GM12878 (cell line): ENCODE results near the gene CTSW. TPM values are rescaled to one million over a fixed set of nuclear protein-coding genes. Genes with fewer than 3 reads are reported as not detected.

ENCODE experiments used
- BACH1 ChIP-seq: fragments of 450-650 bp; IDR thresholded peaks from 2 replicates; pipeline ENCODE4 v1.6.1; 2017; ENCODE audit warnings: mild to moderate bottlenecking, borderline replicate concordance
- BCL11A ChIP-seq: IDR thresholded peaks from 2 replicates; pipeline ENCODE4 v1.6.1; 2011; ENCODE audit warnings: low read depth, low read length
- BHLHE40 ChIP-seq, 2 experiments: fragments of 450-650 bp in 1 of 2; IDR thresholded peaks; 2 replicates each; pipeline ENCODE4 v1.6.1; 2011 to 2017; ENCODE audit warnings: low read depth in 2 of 2, borderline replicate concordance in 1 of 2, improper control_type of control experiment in 1 of 2, low read length in 1 of 2, mild to moderate bottlenecking in 1 of 2
- BMI1 ChIP-seq: fragments of 450-650 bp; IDR thresholded peaks from 2 replicates; pipeline ENCODE4 v1.6.1; 2016; ENCODE audit warnings: mild to moderate bottlenecking, moderate library complexity, borderline replicate concordance
- E4F1 ChIP-seq: fragments of 450-650 bp; IDR thresholded peaks from 2 replicates; pipeline ENCODE4 v1.6.1; 2018; ENCODE audit warnings: borderline replicate concordance, mild to moderate bottlenecking; ENCODE audit not compliant: partially characterized antibody
- EED ChIP-seq: sonication (generic); IDR thresholded peaks from 2 replicates; pipeline ENCODE4 v1.6.1; 2016; ENCODE audit warnings: antibody characterized with exemption, low read depth
- ELK1 ChIP-seq: IDR thresholded peaks from 2 replicates; pipeline ENCODE4 v1.6.1; 2012; ENCODE audit warnings: low read depth, low read length, improper control_type of control experiment
- GATAD2B ChIP-seq: fragments of 450-650 bp; conservative IDR thresholded peaks from 2 replicates; pipeline ENCODE4 v1.6.1; 2017; ENCODE audit warnings: low read depth, mild to moderate bottlenecking, moderate library complexity
- IKZF2 ChIP-seq, 2 experiments: fragments of 450-650 bp; IDR thresholded peaks; 2 replicates each; pipeline ENCODE4 v1.6.1; 2017; ENCODE audit warnings: mild to moderate bottlenecking in 2 of 2, moderate library complexity in 2 of 2
- MEF2A ChIP-seq: IDR thresholded peaks from 2 replicates; pipeline ENCODE4 v1.6.1; 2011; ENCODE audit warnings: low read depth, mild to moderate bottlenecking, low read length, moderate library complexity; ENCODE audit not compliant: insufficient read depth
- MXI1 ChIP-seq: fragments of 150-350 bp; IDR thresholded peaks from 2 replicates; pipeline ENCODE4 v1.6.1; 2011; ENCODE audit warnings: low read depth, mild to moderate bottlenecking, inconsistent platforms, low read length, improper control_type of control experiment
- NBN ChIP-seq: fragments of 450-650 bp; IDR thresholded peaks from 2 replicates; pipeline ENCODE4 v1.6.1; 2016
- NFIC ChIP-seq: IDR thresholded peaks from 2 replicates; pipeline ENCODE4 v1.6.1; 2012; ENCODE audit warnings: low read depth, mild to moderate bottlenecking, inconsistent platforms, low read length, moderate library complexity
- NFYA ChIP-seq: IDR thresholded peaks from 2 replicates; pipeline ENCODE4 v1.6.1; 2011; ENCODE audit warnings: low read depth, mild to moderate bottlenecking, low read length, improper control_type of control experiment, borderline replicate concordance
- PBX3 ChIP-seq: IDR thresholded peaks from 2 replicates; pipeline ENCODE4 v1.6.1; 2011; ENCODE audit warnings: mild to moderate bottlenecking, low read depth, low read length, moderate library complexity; ENCODE audit not compliant: insufficient replicate concordance
- POU2F2 ChIP-seq: IDR thresholded peaks from 3 replicates; pipeline ENCODE4 v1.6.1; 2011; ENCODE audit warnings: low read depth, mild to moderate bottlenecking, low read length, borderline replicate concordance
- RB1 ChIP-seq: fragments of 450-650 bp; formaldehyde crosslinking; IDR thresholded peaks from 2 replicates; pipeline ENCODE4 v1.6.1; 2017; ENCODE audit warnings: mild to moderate bottlenecking, borderline replicate concordance
- SIX5 ChIP-seq: IDR thresholded peaks from 2 replicates; pipeline ENCODE4 v1.6.1; 2011; ENCODE audit warnings: mild to moderate bottlenecking, low read depth, low read length, moderate library complexity; ENCODE audit not compliant: severe bottlenecking
- SMARCA5 ChIP-seq: fragments of 450-650 bp; IDR thresholded peaks from 2 replicates; pipeline ENCODE4 v1.6.1; 2017; ENCODE audit warnings: mild to moderate bottlenecking
- polyA plus RNA-seq, 11 experiments: library from polyadenylated mRNA; depleted of rRNA in 4 of 11; unstranded in 6 of 11; stranded (reverse) in 5 of 11; fragments of >200 nt; fragmentation: Nextera tagmentation in 4 of 11; fragmentation: Illumina TruSeq in 1 of 11; extraction: Ambion mirVana in 4 of 11; extraction: Trizol in 1 of 11; gene quantifications; 1 replicate in 1 of 11; 2 replicates in 10 of 11; pipeline versions ENCODE4 v1.2.1 to v1.2.3, GENCODE V29; 2011 to 2016; ENCODE audit warnings: inconsistent platforms in 2 of 11, missing spikeins in 2 of 11, low read depth in 1 of 11
- total RNA-seq, 4 experiments: library from RNA; depleted of rRNA in 3 of 4; stranded (reverse); fragments of >200 nt in 3 of 4; fragmentation: Illumina TruSeq in 1 of 4; extraction: Trizol in 1 of 4; gene quantifications; 2 replicates each; pipeline versions ENCODE4 v1.2.1 to v1.2.3, GENCODE V29; 2013 to 2021
- TF ChIP-seq, protein P1 (sequence below): fragments of 150-350 bp; IDR thresholded peaks from 2 replicates; pipeline ENCODE4 v1.6.1; 2014; ENCODE audit warnings: mild to moderate bottlenecking, low read depth, low read length

CTSW gene
- total and polyA plus RNA-seq, 10 of the 15 experiments (the other 5 are each of a cell fraction or from before 2014, with no cell fraction given): 0.53 to 12.0 (median 1.7) TPM

GRCh38 chr11:65860278-65861164 is 19.1 kb upstream of the CTSW start, which contains the start of gene MUS81 (continued):
- TF ChIP-seq PBX3 (peak; percentile 56), NFYA (no peak), NFIC (no peak), BHLHE40 (IDR thresholded peaks at IDR 0.05; ENCODE audit: borderline replicate concordance in 1 of 2, low read depth in 2 of 2, low read length in 1 of 2) (peak in 1 of 2 experiments; percentile 24; a peak in 1 of 4 replicates), NBN (peak; percentile 82; the same call in 1 of the 2 replicates), GATAD2B (no peak), EED (peak; percentile 68; the same call in 1 of the 2 replicates), SIX5 (peak; percentile 48), BACH1 (no peak; the same call in 1 of the 2 replicates), MEF2A (0 out of 2 replicates have a peak, but pooled peaks have one; percentile 64), BMI1 (no peak), SMARCA5 (peak; percentile 18; the same call in 1 of the 2 replicates), POU2F2 (no peak; the same call in 2 of the 3 replicates), E4F1 (no peak), IKZF2 (IDR thresholded peaks at IDR 0.05) (peak; percentile 65 to 71), ELK1 (peak; percentile 67), MXI1 (peak; percentile 77), RB1 (peak; percentile 80; the same call in 1 of the 2 replicates), BCL11A (no peak)
- TF ChIP-seq, protein P1, sequence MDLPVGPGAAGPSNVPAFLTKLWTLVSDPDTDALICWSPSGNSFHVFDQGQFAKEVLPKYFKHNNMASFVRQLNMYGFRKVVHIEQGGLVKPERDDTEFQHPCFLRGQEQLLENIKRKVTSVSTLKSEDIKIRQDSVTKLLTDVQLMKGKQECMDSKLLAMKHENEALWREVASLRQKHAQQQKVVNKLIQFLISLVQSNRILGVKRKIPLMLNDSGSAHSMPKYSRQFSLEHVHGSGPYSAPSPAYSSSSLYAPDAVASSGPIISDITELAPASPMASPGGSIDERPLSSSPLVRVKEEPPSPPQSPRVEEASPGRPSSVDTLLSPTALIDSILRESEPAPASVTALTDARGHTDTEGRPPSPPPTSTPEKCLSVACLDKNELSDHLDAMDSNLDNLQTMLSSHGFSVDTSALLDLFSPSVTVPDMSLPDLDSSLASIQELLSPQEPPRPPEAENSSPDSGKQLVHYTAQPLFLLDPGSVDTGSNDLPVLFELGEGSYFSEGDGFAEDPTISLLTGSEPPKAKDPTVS: no peak
